GM19239 (cell line): ENCODE results near the gene NKD2.
"Not testable (repeated sequence)": the region's sequence is repeated elsewhere in the genome, so short reads cannot be mapped to it uniquely, and the experiment has no call there.

ENCODE experiments used
- DNase-seq: peaks from one replicate; pipeline ENCODE4 v3.0.0; 2011; ENCODE audit warnings: low spot score; ENCODE audit not compliant: insufficient read length
- FAIRE-seq: peaks from 2 replicates; lab custom pipeline; 2011; peaks lifted over from hg19 to GRCh38; lab: Jason Lieb, UNC

NKD2 gene

GRCh38 chr5:1012313-1012841 lies 3.8 kb downstream of the NKD2 start:
- no peak for FAIRE-seq
- no peak for DNase-seq

GRCh38 chr5:1012900-1013237 lies 4.3 kb downstream of the NKD2 start:
- DNase-seq = no peak
- FAIRE-seq = no peak

- no peak for FAIRE-seq
Observed at GRCh38 chr5:1013238-1013947, 4.8 kb downstream of the NKD2 start.

GRCh38 chr5:1013948-1014301 lies 5.3 kb downstream of the NKD2 start:
- FAIRE-seq = no peak
- DNase-seq = no peak

More at GRCh38 chr5:1013238-1013947, 4.8 kb downstream of the NKD2 start:
- no peak for DNase-seq

GRCh38 chr5:1014346-1014745 lies 5.7 kb downstream of the NKD2 start:
- FAIRE-seq = no peak

GRCh38 chr5:1014781-1015221 lies 6.2 kb downstream of the NKD2 start:
- FAIRE-seq = no peak
- no peak for DNase-seq

More at GRCh38 chr5:1014346-1014745, 5.7 kb downstream of the NKD2 start:
- DNase-seq = no peak

GRCh38 chr5:1015507-1015906 lies 6.9 kb downstream of the NKD2 start:
- no peak for FAIRE-seq

GRCh38 chr5:1016036-1016435 lies 7.4 kb downstream of the NKD2 start:
- no peak for FAIRE-seq
- DNase-seq = no peak

More at GRCh38 chr5:1015507-1015906, 6.9 kb downstream of the NKD2 start:
- DNase-seq = no peak

- FAIRE-seq (no peak), DNase-seq (no peak)
Observed at GRCh38 chr5:1016476-1016875, 7.9 kb downstream of the NKD2 start.

GRCh38 chr5:1017056-1017455 lies 8.5 kb downstream of the NKD2 start:
- FAIRE-seq (no peak), DNase-seq (no peak)

- DNase-seq (no peak), FAIRE-seq (no peak)
Observed at GRCh38 chr5:1017691-1018455, 9.3 kb downstream of the NKD2 start.

GRCh38 chr5:1018596-1018995 lies 10.0 kb downstream of the NKD2 start:
- DNase-seq (no peak), FAIRE-seq (no peak)

GRCh38 chr5:1019001-1019905 lies 10.7 kb downstream of the NKD2 start:
- no peak for DNase-seq
- FAIRE-seq = no peak

- no peak for FAIRE-seq
Observed at GRCh38 chr5:1020452-1020961, 11.9 kb downstream of the NKD2 start.

GRCh38 chr5:1021136-1021968 lies 12.8 kb downstream of the NKD2 start:
- DNase-seq = no peak
- no peak for FAIRE-seq

More at GRCh38 chr5:1020452-1020961, 11.9 kb downstream of the NKD2 start:
- no peak for DNase-seq

- not testable (repeated sequence) for FAIRE-seq, DNase-seq
Observed at GRCh38 chr5:1021969-1022336, 13.4 kb downstream of the NKD2 start.

- no peak for DNase-seq
- no peak for FAIRE-seq
Observed at GRCh38 chr5:1026700-1027621, 18.4 kb downstream of the NKD2 start.
